ENCODE data around the gene BTBD8.
A peak's percentile ranks its signal among the peaks of the same experiment; 100 is the strongest.
"Not testable (repeated sequence)": the region's sequence is repeated elsewhere in the genome, so short reads cannot be mapped to it uniquely, and the experiment has no call there.

Gene BTBD8

DNA sequence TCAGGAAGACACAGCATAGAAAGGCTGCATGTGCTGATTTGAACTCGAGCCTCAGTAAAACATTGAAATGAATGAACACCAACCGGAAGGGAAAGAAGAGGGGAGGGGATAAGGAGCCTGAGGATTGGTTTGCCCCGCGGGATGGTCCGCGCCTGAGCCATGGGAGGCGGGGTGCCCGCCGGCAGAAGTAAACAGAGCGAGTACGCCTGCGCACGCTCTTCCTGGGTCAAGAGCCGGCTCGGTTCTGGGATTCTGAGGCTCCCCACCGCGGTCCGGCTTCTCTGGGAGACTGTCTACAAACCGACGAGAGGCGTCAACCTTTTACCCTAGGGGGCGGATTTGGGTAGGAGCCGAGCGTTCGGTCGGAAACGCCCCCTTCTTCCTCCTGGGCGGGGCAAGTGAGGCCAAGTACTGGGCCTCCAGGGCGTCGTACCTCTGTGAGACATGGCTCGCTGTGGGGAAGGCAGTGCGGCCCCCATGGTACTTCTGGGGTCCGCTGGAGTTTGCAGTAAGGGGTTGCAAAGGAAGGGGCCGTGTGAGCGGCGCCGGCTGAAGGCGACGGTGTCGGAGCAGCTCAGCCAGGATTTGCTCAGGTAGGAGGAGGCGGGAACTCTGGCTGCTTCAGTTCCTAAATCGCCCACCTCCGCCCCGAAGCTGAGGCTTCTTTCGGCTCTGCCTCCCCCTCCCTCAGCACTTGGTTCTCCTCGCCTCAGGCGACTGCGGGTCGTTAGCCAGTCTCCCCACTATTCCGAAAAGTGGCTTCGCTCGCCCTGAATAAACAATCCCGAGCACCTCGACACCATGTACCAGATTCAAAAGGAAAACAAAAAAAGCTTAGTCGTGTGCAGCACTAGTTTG, at the start of gene BTBD8:
Gene BTBD8, plus strand, starts transcription at position 218 of the 858 bp plus-strand sequence. Its CDS starts 227 bp downstream, at position 445.
- DNase-seq = peak; percentile 92

DNA sequence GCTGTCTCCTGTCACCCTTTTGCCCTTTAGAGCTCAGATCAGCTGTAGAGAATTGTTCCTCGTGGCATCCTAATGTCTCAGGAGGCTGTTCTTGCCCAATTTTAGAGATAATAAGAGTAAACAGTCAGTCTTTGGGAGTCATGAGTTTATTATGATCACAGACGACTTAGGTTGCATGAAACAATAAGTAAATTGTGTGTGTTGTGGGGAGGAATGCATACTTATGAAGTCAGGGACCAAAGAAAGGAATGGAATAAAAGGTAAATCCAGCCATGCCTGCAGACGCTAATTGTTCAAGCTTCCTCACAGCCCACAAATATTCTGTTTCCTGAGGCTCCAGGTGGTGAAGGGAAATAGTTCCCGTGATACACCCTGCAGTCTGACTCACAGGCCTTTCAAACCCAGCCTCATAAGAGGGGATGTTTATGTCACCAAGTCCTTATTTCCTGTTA, 49.5 kb upstream of the BTBD8 start:
- no peak for DNase-seq

DNA sequence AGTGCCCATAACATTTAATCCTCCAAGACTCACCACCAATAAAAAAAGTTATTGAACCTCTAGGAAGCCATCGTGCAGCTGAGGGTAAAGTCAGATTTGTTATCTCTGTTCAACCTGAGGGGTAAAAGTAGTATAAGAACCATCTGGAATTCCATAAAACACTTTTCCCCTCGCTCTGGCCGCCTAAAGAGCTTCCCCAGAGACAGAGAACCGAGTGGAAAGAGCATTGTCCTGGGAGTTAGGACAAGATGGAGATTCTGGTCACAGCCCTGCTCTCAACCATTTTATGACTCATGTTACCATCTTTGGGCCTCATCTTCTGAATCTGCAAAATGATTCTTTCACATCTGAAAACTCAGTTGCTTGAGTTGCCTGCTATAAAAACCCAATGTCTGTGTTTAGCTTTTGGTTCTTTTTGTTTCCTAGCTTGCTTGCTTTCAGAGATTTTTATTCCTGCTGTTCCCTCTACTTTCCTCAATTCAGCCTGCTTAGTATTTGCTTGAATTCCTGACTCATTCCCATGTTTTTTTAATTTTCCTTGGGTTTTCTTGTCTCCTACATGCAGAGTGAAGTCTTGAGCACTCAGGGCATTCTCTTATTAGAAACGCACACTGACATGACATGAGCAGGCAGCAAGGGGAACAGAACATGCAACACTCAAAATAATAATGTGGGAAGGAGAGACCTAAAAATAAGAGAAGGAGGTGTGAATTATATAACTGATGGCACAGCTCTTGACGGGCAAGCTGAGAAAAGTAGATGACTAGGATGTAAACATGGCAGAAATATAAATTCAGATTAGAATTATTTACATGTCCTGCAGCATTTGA, 48.6 kb upstream of the BTBD8 start:
- no peak for DNase-seq

DNA sequence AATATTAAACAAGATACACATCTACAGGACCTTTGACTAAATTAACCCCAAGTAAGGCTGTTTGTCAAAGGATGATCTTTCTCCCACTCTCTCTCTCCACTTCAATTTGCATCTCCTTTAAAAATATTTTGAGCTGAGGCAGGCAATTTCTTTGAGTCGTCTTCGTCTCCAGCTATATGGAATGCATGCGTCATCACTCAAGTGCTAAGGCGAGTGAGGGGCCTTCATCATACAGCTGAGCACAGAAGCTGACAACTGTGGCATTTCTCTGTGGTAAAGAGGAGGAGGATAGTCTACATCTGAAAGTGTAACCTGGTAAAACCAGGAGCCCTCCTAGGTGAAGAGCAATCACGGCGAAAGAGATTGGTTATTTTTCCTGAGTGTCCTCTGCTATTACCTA, 42.7 kb upstream of the BTBD8 start:
- no peak for DNase-seq

DNA sequence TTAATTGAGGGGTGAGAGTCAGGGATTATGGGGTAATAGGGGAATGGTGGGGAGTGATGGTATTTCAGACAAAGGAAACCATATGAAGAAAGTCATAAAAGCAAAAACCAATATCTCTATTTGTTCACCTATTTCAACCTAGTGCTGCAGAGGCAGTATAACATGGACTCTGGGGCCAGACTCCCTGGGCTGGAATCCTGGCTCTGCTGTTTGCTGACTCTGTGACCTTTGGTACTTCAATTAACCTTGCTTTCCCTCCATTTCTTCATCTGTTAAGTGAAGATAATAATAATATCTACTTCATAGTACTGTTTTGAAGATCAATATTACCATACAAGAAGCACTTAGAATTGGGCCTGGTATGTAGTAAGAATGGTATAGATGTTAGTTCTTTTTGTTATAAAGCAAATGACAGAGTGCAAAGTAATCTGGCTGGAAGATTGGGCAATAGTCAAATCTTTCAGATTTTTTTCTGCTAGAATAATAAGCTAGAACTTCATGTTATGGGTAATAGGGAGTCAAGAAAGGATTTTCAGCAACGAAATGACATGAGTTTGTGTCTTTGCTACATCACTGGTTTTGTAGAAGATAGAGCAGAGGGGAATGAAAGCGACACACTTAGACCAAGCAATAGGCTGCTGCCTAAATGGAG, 41.3 kb upstream of the BTBD8 start:
- no peak for DNase-seq

DNA sequence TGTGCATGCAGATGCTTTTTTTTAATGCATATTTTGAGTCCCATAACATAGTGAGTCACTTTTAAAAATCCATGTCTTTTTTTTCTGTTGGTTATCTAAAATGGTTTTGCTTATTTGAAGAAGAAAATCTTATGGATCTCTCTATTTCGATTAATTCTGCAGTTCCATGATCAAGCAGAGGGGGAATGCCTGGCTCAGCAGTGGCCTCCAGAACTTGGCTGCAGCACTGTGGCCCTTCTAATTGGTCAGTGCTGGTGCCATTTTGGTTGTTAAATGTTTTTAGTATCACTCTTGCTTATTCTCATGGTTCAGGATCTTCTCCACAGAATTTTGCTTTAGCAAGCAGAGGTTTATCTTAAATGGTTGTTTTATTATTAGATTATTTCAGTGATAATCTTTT, 39.2 kb upstream of the BTBD8 start:
- no peak for DNase-seq

DNA sequence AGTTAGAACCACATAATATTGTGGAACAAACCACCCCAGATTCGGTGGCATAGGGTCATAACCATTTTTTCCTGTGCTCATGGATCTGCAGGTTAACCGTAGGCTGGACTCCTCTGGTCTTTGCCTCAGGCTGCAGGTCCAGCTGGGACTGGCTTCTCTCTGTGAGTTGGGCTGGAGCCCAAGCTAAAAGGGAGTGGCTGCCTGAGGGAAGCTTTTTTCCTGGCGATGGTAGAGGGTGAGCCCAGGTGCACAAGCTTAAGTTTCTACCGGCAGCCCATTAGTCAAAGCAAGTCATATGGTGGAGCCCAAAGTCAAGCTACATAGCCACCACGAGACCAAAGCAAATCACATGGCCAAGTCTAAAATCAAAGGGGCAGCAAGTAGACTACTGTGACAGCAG, 36.5 kb upstream of the BTBD8 start:
- no peak for DNase-seq

DNA sequence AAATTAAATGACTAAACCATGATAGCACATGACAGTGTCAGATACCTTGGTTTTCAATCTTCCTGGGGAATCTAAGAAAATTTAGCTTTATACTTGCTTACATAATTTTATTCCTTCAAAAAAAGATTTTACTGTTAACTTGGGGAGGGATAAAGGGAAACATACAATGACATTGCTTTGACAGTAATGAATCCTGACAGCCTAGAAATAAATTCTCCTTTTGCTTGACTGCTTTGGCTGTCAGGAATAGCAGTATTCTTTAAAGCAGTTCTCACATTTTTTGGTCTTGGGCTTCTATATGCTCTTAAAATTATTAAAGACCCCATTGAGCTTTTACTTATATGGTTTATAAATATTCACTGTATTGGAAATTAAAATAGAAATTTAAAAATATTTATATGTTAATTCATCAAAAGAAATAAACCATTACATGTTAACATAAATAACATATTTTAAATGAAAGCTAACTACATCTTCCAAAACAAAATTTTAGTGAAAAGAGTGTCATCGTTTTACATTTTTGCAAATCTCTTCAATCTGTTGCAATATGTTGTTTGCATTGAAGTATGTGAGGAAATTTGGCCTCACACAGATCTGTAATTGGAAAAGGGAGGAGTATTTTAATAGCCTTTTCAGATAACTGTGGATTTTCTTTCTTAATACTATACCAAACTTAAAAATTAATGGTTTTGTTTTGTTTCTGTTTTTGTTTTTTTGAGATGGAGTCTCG, 34.2 kb upstream of the BTBD8 start:
- no peak for DNase-seq

DNA sequence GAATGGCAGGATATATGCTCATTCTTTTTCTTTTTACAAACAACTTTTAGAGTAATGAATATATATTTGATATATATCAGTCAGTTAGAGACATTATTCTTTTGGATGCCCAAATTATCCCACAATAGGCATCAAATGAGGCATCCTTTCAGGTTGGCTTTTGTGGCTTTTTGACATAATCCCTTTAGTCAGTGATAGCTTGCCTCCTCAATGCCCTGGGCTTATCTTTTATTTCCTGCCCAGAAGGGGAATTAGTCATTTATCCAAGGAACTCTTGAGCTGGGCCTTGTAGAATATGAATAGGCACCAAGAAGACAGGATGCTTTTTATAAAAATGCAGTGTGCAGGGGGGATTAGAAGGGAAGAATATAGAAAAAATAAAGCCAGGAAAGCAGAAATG, 28.2 kb upstream of the BTBD8 start:
- no peak for DNase-seq

DNA sequence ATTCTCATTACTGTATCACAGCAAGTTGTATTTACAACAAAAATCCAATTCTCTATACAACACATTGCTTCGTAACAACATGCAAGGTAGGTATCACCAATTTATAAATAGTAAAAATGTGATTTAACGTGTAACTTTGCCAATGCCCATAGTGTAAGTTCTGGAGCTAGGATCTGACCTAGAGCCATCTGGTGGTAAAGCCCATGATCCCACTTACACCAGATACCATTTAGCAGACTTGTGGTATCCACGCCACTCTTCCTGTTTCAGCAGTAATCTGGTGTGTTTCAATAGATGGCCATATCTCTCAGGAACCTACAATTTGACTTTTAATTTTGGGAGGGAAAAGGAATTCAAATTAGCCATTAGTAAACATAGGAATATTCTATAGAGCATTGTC, 15.1 kb upstream of the BTBD8 start:
- no peak for DNase-seq

DNA sequence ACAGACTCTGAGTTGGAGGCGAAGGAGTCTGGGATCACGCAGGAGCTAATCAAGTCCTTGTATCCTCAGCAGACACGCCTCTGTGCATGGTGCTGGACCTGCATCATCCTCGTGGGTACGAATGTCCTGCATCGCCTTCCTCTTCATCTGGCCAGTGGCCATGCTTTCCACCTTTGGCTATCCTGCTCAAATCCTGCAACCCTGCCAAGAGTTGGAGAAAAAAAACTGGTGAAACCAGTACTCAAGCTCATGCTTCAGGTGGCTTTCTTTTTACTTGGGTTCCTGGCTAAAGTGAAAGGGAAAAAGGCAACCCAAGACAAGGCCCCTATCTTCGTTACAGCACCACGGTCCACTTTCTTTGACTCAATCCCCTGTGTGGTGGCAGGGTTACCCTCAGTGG, 13.8 kb upstream of the BTBD8 start:
- DNase-seq = no peak

DNA sequence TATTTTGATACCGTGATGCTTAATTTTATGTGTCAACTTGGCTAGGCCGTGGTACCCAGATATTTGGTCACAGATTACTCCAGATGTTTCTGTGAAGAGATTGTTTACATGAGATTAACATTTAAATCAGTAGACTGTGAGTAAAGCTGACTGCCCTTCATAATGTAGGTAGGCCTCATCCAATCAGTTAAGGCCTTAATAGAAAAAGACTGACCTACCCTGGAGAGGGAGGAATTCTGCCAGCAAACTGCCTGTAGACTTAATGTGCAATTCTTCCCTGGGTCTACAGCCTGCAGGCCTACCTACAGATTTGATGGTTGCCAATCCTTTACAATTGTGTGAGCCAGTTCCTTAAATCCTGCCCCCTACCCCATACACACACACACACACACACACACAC, 9.3 kb upstream of the BTBD8 start:
- no peak for DNase-seq

DNA sequence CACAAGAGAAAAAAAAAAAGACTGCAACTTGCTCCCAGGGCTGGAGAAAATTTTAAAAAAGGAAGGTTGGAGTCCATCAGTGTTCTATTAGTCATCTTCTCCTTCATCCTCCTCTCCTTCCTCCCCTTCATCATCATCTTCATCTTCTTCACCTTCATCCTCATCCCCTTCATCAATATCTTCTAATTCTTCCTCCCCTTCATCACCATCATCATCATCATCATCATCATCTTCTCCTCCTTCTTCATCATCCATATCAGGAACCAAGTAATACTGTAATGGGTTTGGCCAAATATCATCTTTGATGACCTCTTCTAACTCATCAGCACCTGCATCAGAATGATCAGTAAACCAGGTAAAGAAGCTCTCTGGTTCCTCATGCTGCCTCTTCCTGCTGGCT, 5.7 kb upstream of the BTBD8 start:
- not testable (repeated sequence) for DNase-seq

DNA sequence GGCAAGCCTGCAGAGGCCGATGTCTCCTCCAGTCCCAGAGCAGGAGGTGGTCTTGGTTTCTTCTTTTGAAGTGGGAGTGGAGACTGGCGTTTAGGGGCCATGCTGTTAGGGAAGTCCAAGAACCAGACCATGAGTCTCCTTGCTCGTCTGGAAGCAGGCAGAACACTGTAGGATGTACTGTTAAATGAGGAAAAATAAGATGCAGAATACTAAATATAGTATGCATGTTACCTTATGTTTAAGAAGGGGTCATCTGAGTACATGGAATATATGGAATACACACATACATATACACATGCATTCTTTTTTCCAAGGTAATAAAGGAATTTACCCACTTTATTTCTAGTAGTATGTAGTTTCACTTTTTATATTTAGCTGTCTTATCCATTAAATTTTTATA, 4.8 kb upstream of the BTBD8 start, which contains the start of gene SETSIP:
Gene SETSIP, minus strand, starts transcription at position 101 of the 400 bp plus-strand sequence. Its CDS starts 0 bp downstream, at position 101.
- no peak for DNase-seq

DNA sequence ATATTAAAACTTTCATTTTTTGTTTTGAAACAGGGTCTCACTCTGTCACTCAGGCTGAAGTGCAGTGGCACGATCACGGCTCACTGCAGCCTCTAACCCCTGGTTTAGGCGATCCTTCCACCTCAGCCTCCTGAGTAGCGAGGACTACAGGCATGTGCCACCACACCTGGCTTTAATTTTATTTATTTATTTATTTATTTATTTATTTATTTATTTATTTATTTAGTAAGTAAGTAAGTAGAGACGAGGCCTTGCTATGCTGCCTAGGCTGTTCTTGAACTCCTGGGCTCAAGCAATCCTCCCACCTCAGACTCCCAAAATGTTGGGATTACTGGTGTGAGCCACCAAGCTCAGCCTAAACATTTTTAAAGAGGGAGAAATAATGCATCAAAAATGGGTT, 3.8 kb upstream of the BTBD8 start:
- DNase-seq = no peak

DNA sequence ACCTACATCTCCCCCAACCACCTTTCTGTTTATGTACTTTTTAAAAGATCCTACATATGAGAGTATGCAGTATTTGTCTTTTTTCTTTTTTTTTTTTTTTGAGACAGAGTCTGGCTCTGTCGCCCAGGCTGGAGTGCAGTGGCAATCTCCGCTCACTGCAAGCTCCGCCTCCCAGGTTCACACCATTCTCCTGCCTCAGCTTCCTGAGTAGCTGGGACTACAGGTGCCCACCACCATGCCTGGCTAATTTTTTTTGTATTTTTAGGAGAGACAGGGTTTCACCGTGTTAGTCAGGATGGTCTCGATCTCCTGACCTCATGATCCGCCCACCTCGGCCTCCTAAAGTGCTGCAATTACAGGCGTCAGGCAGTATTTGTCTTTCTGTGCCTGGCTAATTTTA, 2.1 kb upstream of the BTBD8 start:
- DNase-seq = not testable (repeated sequence)

DNA sequence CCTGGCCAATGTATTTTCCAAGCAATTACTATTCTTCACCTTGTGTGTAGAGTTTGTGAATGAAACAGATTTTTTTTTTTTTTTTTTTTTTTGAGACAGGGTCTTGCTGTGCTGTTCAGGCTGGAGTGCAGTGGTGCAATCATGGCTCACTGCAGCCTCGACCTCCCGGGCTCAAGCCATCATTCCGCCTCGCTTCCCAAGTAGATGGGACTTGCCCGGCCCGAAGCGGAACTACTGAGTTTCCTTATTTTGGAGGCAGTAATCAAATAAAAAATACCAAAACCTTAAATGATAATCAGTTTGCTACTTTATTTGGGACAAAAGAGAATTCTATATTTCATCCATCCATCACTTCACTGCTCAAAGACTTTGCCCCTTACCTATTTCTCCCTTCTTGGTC, 704 bp upstream of the BTBD8 start:
- no peak for DNase-seq

DNA sequence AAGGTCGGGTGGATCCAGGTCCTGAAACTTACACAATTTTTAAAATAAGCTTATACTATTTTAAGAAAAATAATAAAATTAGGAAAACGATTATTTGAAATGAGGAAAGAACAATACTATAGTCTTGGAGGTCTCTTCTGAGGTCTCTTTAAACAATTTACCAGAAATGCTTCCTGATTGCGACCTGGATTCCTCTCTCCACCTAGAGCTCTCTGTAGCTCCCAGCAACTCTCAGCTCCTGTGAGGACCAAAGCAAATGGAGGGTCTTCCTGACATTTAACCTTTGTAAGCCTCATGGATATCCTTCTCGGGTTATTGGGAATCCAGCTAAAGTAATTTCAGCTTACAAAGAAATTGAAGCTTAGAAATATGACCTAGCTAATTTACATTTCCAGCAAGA, 886 bp downstream of the BTBD8 start:
- DNase-seq = no peak

DNA sequence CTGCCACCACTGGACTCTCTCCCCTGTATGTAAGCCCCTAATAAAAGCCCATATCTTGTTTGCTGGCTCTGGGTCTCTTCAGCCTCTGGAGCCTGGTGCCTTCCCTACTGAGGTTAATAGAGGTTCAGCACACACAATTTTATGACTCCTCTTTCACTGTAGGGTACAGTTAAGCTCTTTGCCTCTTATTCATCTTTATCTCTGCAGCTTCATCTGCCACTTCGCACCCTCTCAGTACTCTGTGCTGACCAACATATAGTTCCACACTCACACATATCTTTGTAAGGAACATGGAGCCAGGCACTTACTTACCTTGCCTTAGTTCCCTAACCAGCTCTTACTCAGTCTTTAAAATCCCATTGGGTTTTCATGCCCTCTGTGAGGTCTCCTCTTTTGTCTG, 4.5 kb downstream of the BTBD8 start:
- DNase-seq = no peak

DNA sequence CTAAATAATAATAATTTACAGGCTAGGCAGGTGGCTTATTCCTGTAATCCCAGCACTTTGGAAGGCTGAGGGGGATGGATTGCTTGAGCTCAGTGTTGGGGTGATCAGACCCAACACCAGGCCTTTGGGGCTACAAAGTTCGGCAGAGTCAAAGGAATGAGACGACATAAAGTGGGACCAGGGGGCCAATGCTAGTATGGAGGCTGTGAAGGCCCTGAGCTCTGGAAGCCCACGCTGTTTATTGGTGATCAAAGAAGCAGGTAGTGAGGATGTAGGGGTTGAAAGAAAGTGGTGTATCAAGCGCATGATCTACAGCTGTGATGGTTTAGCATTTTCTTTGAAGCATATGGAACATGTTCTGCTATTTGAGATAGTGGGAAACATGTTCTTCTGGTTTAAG, 5.6 kb downstream of the BTBD8 start:
- DNase-seq = no peak

DNA sequence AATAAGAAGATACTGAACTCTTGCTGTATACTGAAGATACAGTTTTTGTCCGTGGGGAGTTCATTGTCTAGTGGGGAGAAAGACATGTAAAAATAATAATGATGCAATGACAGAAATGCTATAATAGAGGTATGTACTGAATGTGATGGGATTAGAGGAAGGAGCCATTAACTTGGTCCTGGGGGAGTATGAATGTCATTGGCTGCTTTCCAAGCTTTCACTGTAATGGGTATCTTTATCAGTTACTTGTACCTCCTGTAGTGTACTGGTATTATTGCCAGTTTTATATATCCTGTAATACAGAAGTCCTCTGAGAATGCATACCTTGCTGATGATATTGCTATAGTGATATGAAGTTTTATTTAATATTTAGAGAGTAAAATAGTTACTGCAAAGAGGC, 7.4 kb downstream of the BTBD8 start:
- DNase-seq = no peak

DNA sequence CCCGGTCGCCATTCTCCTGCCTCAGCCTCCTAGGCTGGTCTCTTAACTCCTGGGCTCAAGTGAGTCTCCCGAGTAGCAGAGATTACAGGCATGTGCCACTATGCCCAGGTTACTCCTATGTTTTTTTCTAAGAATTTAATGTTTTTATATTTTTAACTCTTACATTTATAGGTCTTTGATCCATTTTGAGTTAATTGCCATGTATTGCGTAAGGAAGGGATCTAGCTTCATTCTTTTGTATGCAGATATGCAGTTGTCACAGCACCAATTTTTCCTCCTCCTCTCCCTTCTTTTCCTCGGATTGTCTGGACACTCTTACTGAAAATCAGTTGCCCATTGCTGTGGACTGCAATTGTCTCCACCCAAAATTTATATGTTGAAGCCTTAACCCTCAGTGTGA, 11.5 kb downstream of the BTBD8 start:
- no peak for DNase-seq

DNA sequence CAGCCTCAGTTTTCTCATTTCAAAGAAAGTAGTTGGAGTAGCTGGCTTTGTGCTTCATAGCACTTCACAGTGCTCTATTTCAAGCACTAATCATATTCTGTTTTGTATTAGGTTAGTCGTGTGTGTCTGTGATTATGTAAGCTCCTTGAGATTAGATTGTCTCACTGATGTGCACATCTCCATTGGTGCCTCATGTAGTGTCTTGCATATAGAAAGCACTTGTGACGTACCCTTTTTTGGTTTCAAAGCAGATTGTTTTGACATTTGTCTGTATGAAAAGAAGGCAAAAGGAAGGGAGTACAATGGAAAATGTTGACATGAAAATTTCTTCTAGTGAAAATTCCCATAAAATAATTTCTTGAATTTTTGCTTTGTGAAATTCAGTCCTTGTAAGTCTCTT, 13.9 kb downstream of the BTBD8 start:
- no peak for DNase-seq
